DMS53 treated with DMSO at 0.1 percent for 48 hours (cell line): ENCODE results near the gene IL6R.

Source experiments
- DNase-seq: peaks from one replicate; lab custom pipeline; 2025; ENCODE audit not compliant: unreplicated experiment; lab: John Stamatoyannopoulos, UW

IL6R gene

DNA sequence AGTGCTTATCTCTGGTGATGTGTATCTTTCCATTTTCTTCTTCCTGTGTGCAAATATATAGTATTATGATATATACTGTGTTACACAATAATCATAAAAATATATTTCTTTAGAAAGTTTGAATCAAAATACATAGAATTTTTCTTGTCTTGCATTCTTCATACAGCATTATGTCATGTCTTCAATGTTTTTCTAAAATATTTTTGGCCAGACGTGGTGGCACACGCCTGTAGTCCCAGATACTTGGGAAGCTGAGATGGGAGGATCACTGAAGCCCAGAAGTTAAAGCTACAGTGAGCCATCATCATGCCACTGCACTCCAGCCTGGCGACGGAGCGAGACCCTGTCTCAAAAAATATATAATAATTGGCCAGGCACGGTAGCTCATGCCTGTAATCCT lies 41.6 kb downstream of the IL6R start:
- DNase-seq, result no peak

DNA sequence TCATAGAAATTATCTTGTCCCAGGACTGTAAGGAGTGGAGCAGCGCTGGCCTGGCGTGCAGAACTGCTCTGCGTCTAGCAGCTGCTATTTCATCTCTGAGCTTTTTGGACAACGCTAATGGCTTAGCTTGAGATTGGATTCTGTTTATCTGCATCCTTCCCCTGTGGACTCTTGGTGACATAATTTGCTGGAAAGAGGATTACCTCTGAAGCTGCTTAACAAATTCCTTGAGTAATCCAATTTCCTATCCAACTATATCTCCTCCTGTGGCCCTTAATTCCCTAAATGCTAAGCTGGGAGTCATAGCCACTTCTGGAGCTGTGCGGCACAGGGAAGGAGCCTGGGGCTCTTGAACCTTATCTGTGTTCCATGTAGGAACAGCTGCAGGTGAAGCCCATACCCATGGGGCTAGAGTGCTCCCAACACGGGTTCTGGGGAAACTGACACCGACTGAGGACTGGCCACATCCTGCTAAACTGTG lies 43.2 kb downstream of the IL6R start:
- DNase-seq, result no peak

GRCh38 chr1:154453161-154453560 lies 48.0 kb downstream of the IL6R start:
- no peak for DNase-seq

DNA sequence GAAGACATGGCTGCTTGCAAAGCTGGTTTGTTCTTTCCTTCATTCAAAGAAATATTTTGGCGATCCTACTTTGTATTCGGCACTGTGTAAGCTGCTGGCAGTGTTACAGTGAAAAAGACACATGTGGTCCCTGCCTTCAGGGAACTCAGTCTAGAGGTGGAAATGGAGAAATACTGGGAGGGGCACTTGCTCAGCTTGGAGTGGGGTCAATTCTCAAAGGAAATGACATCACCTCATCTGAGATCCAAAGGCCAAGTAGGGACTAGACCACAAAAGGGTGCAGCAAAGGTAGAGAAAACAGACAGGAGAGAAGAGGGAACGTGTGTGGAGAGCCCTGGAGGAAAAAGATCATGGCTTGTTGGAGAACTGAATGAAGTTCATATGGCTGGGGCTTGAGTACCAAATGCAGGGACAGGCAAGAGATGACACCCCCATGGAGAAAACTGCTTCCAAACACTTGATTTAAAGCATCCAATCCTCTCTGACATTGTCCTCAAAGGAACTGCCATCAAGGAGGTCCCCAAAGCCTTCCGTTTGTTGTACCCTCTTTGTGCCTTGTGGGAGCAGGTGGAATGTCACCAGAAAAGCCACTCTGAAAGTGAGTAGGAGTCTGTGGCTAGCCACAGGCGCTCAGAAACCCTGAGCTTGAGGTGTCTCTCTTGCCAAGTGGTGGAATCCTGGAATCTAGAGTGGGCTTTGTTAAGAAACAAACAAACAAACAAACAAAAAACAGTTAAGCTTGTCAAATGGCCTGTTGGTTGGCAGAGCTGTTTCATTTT lies 48.6 kb downstream of the IL6R start:
- no peak for DNase-seq

DNA sequence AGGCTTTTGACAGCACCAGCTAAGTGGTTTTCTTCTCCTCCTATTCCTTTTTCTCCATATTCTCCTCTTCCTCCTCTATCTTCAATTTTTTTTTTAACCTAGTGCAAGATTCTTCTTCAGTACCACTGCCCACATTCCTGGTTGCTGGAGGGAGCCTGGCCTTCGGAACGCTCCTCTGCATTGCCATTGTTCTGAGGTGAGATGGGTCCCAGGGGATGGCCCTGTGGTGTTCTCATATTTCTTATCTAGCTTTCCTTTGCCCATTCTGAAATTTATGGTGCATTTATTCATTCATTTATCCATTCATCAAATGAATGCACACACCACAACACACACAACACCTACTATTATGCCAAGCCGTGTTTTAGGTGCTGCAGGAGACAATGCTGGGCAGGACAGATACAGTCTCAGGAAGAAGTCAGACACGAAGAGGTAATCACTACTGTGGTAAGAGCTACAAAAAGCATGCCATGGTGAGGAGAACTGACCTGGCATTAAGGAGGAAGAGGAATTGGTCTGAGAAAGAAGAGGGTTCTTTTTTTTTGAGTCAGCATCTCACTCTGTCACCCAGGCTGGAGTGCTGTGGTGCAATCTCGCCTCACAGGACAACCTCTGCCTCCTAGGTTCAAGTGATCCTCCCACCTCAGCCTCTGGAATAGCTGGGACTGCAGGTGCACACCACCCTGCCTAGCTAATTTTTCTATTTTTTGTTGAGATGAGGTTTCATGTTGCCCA lies 49.4 kb downstream of the IL6R start:
- no peak for DNase-seq

DNA sequence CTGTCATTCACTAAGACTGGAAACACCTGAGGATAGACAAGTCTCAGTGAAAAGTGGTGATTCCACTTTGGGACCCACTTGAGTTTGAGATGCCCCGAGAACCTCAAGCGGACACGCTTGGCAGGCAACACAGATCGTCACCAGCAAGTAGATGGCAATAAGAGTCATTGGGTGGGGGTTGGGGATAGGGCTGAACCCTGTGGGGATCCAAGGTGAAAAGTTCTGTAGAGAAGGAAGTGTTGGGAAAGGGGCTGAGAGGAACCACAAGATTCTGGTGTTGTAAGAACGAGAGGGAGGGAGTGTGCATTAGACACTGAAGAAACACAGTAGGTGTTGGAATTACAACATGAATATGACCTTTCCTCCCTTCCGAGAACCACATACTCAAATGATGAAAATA lies 51.5 kb downstream of the IL6R start:
- no peak for DNase-seq

DNA sequence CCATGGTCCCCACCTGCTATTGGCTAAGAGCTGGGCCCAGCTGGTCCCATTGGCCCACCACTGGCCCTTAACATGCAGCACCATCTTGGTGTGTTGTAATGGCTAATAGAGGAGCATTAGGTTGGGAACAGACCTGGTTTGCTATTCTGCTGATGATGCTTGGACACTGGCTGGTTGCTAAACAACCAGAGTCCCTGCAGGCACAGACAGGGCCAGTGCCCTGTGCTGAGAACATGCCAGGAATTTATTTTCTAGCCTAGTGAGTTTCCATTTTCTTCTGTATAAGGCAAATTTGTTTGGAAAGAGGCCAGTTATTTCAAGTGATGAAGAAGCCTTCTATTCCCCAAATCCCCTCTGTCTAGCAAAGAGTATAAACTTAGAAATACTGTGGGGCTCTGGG lies 53.9 kb downstream of the IL6R start:
- no peak for DNase-seq

GRCh38 chr1:154460695-154461260 lies 55.6 kb downstream of the IL6R start:
- DNase-seq, result no peak

GRCh38 chr1:154463512-154463990 lies 58.4 kb downstream of the IL6R start:
- DNase-seq, result no peak

DNA sequence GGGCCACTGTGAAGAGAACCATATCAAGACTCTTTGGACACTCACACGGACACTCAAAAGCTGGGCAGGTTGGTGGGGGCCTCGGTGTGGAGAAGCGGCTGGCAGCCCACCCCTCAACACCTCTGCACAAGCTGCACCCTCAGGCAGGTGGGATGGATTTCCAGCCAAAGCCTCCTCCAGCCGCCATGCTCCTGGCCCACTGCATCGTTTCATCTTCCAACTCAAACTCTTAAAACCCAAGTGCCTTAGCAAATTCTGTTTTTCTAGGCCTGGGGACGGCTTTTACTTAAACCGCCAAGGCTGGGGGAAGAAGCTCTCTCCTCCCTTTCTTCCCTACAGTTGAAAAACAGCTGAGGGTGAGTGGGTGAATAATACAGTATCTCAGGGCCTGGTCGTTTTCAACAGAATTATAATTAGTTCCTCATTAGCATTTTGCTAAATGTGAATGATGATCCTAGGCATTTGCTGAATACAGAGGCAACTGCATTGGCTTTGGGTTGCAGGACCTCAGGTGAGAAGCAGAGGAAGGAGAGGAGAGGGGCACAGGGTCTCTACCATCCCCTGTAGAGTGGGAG lies 60.6 kb downstream of the IL6R start:
- no peak for DNase-seq

DNA sequence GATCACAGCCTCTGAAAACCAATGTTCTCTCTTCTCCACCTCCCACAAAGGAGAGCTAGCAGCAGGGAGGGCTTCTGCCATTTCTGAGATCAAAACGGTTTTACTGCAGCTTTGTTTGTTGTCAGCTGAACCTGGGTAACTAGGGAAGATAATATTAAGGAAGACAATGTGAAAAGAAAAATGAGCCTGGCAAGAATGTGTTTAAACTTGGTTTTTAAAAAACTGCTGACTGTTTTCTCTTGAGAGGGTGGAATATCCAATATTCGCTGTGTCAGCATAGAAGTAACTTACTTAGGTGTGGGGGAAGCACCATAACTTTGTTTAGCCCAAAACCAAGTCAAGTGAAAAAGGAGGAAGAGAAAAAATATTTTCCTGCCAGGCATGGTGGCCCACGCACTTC lies 61.1 kb downstream of the IL6R start:
- DNase-seq, result no peak

DNA sequence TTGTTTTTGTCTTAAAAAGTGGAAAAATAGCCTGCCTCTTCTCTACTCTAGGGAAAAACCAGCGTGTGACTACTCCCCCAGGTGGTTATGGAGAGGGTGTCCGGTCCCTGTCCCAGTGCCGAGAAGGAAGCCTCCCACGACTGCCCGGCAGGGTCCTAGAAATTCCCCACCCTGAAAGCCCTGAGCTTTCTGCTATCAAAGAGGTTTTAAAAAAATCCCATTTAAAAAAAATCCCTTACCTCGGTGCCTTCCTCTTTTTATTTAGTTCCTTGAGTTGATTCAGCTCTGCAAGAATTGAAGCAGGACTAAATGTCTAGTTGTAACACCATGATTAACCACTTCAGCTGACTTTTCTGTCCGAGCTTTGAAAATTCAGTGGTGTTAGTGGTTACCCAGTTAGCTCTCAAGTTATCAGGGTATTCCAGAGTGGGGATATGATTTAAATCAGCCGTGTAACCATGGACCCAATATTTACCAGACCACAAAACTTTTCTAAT lies 61.8 kb downstream of the IL6R start:
- no peak for DNase-seq

- no peak for DNase-seq
Measured at GRCh38 chr1:154467434-154468102, 62.4 kb downstream of the IL6R start.

DNA sequence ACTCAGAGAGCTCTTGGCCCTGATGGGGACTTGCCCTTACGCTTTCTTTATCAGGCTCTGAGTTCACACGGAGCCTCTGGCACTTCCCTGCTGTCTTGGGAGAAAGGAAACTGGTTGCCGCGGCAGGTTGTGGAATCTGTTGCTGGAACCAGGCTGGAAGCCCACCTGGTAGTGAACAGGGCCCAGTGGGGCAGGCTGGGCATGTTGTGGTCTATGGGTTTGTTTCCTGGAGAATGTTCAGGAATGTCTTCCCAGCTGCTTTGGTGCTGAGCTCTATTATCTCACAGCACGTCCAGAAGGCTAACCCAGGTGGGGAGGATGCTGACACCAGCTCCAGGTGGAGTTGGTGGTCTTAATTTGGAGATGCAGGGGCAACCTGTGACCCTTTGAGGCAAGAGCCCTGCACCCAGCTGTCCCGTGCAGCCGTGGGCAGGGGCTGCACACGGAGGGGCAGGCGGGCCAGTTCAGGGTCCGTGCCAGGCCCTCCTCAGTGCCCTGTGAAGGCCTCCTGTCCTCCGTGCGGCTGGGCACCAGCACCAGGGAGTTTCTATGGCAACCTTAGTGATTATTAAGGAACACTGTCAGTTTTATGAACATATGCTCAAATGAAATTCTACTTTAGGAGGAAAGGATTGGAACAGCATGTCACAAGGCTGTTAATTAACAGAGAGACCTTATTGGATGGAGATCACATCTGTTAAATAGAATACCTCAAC lies 63.5 kb downstream of the IL6R start:
- no peak for DNase-seq

DNA sequence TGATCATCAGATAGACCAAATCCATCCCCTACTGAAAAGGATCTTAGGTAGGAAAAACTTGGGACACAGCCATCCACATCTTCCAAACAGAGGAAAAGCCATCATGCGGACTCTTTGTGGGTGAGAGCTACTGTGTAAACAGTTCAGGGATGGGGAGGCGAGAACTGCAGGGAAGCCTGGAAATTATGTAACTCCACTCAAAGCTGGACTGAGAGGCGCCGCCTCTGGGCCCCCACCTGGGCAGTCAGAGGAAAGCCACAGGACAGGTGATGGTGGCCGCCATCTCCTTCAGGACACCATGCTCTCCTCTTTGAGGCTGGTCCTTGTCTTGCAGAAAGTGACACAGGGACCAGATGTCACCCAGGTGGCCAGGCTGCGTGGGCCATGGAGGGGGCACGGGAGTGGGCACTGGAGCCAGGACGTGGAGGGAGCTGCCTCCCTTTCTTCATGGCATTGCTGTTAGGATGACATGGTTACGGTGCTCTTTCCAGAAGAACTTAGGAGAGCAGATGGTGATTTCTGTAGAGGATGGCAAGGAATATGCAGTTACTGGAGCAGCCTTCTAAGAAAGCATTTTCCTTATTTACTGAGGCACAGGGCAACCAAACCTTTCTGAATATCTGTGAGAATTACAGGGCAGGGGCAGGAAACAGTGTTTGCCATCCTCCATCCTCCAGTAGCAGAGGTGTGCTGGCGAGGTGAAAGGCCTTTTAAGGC lies 64.9 kb downstream of the IL6R start:
- peak; percentile 23 for DNase-seq

DNA sequence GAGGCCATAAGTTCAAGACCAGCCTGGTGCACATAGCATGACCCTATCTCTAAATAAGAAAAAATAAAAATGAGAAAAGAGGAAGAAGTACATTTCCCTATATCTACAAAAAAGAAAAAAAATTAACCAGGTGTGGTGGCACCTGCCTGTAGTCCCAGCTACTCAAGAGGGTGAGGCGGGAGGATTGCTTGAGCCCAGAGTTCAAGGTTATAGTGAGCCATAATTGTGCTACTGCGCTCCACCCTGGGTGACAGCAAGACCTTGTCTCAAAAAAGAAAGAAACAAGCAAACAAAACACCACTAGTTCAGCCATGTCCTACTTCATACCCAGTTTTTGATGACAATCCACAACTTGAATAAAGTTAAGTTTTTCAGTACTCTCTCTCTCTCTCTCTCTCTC lies 66.2 kb downstream of the IL6R start:
- no peak for DNase-seq

DNA sequence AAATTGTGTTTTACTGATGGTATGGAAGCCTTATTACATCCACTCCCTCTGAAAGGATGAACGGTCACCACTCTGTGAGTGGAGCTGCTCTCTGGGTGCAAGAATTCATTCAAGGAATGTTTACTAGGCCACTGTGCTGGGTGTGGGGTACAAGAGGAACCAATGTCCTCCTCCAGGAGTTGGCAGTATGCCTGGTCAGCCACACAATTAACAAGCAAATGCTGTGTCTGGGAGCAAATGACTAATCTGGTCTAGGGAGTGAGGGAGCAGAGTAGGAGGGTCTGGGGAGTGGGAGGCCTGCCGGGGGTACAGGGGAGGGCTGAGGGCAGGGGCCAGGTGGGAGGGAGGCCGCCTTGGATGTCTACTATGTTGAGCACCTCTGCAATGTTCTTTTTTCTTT lies 69.7 kb downstream of the IL6R start:
- DNase-seq, result no peak

- no peak for DNase-seq
Measured at GRCh38 chr1:154476791-154477190, 71.6 kb downstream of the IL6R start.

GRCh38 chr1:154478013-154478412 lies 72.9 kb downstream of the IL6R start:
- no peak for DNase-seq

DNA sequence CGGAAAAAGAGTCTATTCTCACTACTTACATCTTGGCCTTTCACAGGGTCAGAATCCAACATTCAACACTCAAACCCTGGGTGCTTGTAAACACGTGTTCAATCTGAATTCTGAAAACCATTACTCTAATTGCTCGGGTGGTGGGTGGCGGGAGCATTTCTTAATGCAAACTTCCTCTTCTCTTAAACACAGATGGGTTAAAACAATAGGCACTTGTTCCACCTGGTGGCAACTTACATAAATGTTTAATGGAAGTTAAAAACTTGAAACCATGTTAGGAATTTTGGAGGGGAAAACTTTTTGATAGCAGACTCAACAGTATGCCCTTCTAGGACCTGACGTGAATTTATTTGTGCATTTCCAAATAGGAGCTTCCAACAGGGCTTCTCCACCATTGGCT lies 73.5 kb downstream of the IL6R start:
- DNase-seq, result no peak
